NCI-H2227 (cell line): ENCODE data around the gene STRIP1.
A peak's percentile ranks its signal among the peaks of the same experiment; 100 is the strongest.
"Not testable (repeated sequence)": the region's sequence is repeated elsewhere in the genome, so short reads cannot be mapped to it uniquely, and the experiment has no call there.

ENCODE experiments used
- DNase-seq: peaks from one replicate; lab custom pipeline; 2025; ENCODE audit not compliant: unreplicated experiment; lab: John Stamatoyannopoulos, UW

STRIP1 gene

GRCh38 chr1:110008971-110009565 lies 25.4 kb upstream of the STRIP1 start:
- DNase-seq = no peak

- DNase-seq = peak; percentile 46
Measured at GRCh38 chr1:110011527-110012041, 22.8 kb upstream of the STRIP1 start.

GRCh38 chr1:110012100-110012780 lies 22.2 kb upstream of the STRIP1 start:
- DNase-seq = no peak

GRCh38 chr1:110017792-110018191 lies 16.6 kb upstream of the STRIP1 start:
- DNase-seq = no peak

GRCh38 chr1:110018396-110018795 lies 16.0 kb upstream of the STRIP1 start:
- no peak for DNase-seq

GRCh38 chr1:110019770-110020169 lies 14.7 kb upstream of the STRIP1 start:
- no peak for DNase-seq

- no peak for DNase-seq
Measured at GRCh38 chr1:110021285-110021684, 13.1 kb upstream of the STRIP1 start.

GRCh38 chr1:110024613-110025012 lies 9.8 kb upstream of the STRIP1 start:
- DNase-seq = no peak

GRCh38 chr1:110030687-110031086 lies 3.7 kb upstream of the STRIP1 start:
- DNase-seq = not testable (repeated sequence)

- DNase-seq = no peak
Measured at GRCh38 chr1:110032327-110032726, 2.1 kb upstream of the STRIP1 start.

- DNase-seq = no peak
Measured at GRCh38 chr1:110033421-110033820, 1.0 kb upstream of the STRIP1 start.

- DNase-seq = no peak
Measured at GRCh38 chr1:110034040-110034450, 379 bp upstream of the STRIP1 start.

GRCh38 chr1:110035236-110035752 lies 870 bp downstream of the STRIP1 start:
- DNase-seq = no peak

GRCh38 chr1:110038271-110038670 lies 3.8 kb downstream of the STRIP1 start:
- no peak for DNase-seq

- DNase-seq = no peak
Measured at GRCh38 chr1:110039641-110040040, 5.2 kb downstream of the STRIP1 start.

- no peak for DNase-seq
Measured at GRCh38 chr1:110040548-110040947, 6.1 kb downstream of the STRIP1 start.

GRCh38 chr1:110043016-110043415 lies 8.6 kb downstream of the STRIP1 start:
- no peak for DNase-seq

GRCh38 chr1:110047463-110047862 lies 13.0 kb downstream of the STRIP1 start:
- DNase-seq = no peak

- no peak for DNase-seq
Measured at GRCh38 chr1:110048240-110048639, 13.8 kb downstream of the STRIP1 start.

GRCh38 chr1:110048923-110049601 lies 14.6 kb downstream of the STRIP1 start:
- no peak for DNase-seq

GRCh38 chr1:110049801-110050601 lies 15.6 kb downstream of the STRIP1 start:
- no peak for DNase-seq
